NCI-H2196 treated with DMSO at 0.1 percent for 48 hours (cell line): ENCODE data around the gene SVBP.

Experiments used
- DNase-seq: peaks from one replicate; lab custom pipeline; 2025; ENCODE audit not compliant: unreplicated experiment; lab: John Stamatoyannopoulos, UW

Gene SVBP

GRCh38 chr1:42765832-42766740 lies 51.1 kb downstream of the SVBP start:
- DNase-seq: peak; percentile 37

DNA sequence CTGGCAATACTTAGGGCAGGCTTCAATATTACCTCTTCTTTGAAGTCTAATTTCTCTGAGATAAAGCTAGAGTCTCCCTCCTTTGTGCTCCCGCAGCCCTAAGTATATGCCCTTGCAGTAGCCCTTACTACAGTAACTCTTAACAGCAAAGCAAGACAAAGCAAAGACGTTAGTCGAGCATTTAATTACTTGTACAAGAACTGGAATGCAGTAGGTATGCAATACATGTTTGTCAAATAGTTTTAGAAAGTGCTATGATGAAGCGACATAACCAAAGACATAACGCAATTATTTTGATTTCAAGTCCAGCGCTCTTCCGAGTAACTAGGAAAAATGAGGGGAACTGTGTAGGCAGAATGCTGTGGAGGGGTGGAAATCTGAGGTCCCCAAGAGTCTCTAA lies 51.9 kb downstream of the SVBP start:
- DNase-seq: no peak

DNA sequence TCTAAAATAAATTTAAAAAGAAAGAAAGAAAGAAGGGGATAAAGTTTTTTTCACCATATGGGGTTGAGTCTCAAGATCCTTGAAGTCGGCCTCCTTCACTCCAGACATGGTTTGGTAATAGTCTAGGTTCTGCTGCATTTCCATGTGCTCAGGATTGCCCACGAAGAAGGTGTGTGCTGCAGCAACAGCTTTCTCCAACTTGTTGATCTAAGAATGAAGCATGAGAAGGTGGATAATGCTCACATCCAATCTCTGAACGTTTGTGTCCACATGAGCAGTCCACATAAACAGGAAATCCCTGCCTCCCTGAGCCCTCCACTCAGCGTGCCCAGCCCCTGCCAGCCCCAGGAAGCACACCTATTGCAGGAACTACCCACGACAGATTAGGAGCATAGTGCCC lies 54.9 kb downstream of the SVBP start:
- no peak for DNase-seq

- DNase-seq: no peak
Observed at GRCh38 chr1:42761567-42761966, 55.6 kb downstream of the SVBP start.

- DNase-seq: no peak
Observed at GRCh38 chr1:42759114-42759513, 58.1 kb downstream of the SVBP start.

GRCh38 chr1:42758641-42759040 lies 58.6 kb downstream of the SVBP start:
- DNase-seq: no peak

DNA sequence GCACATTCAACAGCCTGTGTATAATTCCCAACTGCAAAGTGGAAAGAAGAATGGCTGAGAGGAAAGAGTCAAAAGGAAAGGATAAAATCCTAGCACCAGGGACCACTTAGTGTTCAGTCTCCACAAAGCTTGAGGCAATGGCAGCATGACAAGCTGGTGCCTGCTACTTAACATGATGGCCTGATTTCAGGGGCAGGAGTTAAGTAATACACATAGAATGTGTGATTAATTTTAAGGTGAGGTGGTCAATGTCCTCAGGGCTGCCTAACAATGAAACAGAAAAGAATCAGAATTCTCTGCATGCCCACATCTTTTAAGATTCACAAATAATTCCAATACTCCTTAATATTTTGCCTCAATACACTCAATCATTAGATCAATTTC lies 59.3 kb downstream of the SVBP start:
- DNase-seq: no peak
